SK-N-MC (cell line): ENCODE measurements around the gene CGB2.

Experiments used
- EZH2 ChIP-seq: fragments of 200-600 bp; sonication (generic); IDR thresholded peaks from one replicate; pipeline ENCODE4 v1.6.1; 2017; ENCODE audit warnings: antibody characterized with exemption
- POLR2AphosphoS5 ChIP-seq: IDR thresholded peaks from 2 replicates; pipeline ENCODE4 v1.6.1; 2012; ENCODE audit warnings: mild to moderate bottlenecking, low read depth, low read length, borderline replicate concordance

GRCh38 chr19:48989701-48990291 lies 41.9 kb upstream of the CGB2 start:
- TF ChIP-seq POLR2AphosphoS5 (no peak), EZH2 (no peak)
